ENCODE data around the gene DPP6.

DPP6 gene

GRCh38 chr7:154709840-154710520 is 657.8 kb downstream of the DPP6 start:
- no peak for DNase-seq (ENCODE audit: low read depth)

GRCh38 chr7:154720016-154720415 is 667.8 kb downstream of the DPP6 start:
- no peak for DNase-seq (ENCODE audit: low read depth)

GRCh38 chr7:154721086-154721485 is 668.9 kb downstream of the DPP6 start:
- DNase-seq (ENCODE audit: low read depth) = no peak

- DNase-seq (ENCODE audit: low read depth) = no peak
Measured at GRCh38 chr7:154726368-154726767, 674.2 kb downstream of the DPP6 start.

- no peak for DNase-seq (ENCODE audit: low read depth)
Measured at GRCh38 chr7:154729056-154729455, 676.9 kb downstream of the DPP6 start.

GRCh38 chr7:154735766-154736165 is 683.6 kb downstream of the DPP6 start:
- no peak for DNase-seq (ENCODE audit: low read depth)

- no peak for DNase-seq (ENCODE audit: low read depth)
Measured at GRCh38 chr7:154736389-154736788, 684.2 kb downstream of the DPP6 start.

- no peak for DNase-seq (ENCODE audit: low read depth)
Measured at GRCh38 chr7:154738216-154738615, 686.0 kb downstream of the DPP6 start.

GRCh38 chr7:154741131-154741530 is 688.9 kb downstream of the DPP6 start:
- DNase-seq (ENCODE audit: low read depth) = no peak

GRCh38 chr7:154743206-154743605 is 691.0 kb downstream of the DPP6 start:
- no peak for DNase-seq (ENCODE audit: low read depth)

GRCh38 chr7:154744256-154744860 is 692.2 kb downstream of the DPP6 start:
- no peak for DNase-seq (ENCODE audit: low read depth)

- DNase-seq (ENCODE audit: low read depth) = no peak
Measured at GRCh38 chr7:154744861-154745258, 692.7 kb downstream of the DPP6 start.

- no peak for DNase-seq (ENCODE audit: low read depth)
Measured at GRCh38 chr7:154746571-154747360, 694.6 kb downstream of the DPP6 start.

GRCh38 chr7:154748089-154748786 is 696.0 kb downstream of the DPP6 start:
- no peak for DNase-seq (ENCODE audit: low read depth)

GRCh38 chr7:154750353-154750801 is 698.2 kb downstream of the DPP6 start:
- no peak for DNase-seq (ENCODE audit: low read depth)

- no peak for DNase-seq (ENCODE audit: low read depth)
Measured at GRCh38 chr7:154753226-154753625, 701.0 kb downstream of the DPP6 start.

GRCh38 chr7:154757756-154758155 is 705.6 kb downstream of the DPP6 start:
- no peak for DNase-seq (ENCODE audit: low read depth)

GRCh38 chr7:154759989-154760388 is 707.8 kb downstream of the DPP6 start:
- no peak for DNase-seq (ENCODE audit: low read depth)

- DNase-seq (ENCODE audit: low read depth) = no peak
Measured at GRCh38 chr7:154765118-154765517, 712.9 kb downstream of the DPP6 start.

GRCh38 chr7:154767142-154767541 is 714.9 kb downstream of the DPP6 start:
- no peak for DNase-seq (ENCODE audit: low read depth)

GRCh38 chr7:154767821-154768415 is 715.7 kb downstream of the DPP6 start:
- no peak for DNase-seq (ENCODE audit: low read depth)

GRCh38 chr7:154769001-154769400 is 716.8 kb downstream of the DPP6 start:
- DNase-seq (ENCODE audit: low read depth) = no peak
